ENCODE data around the gene RAD18.

The RAD18 gene

DNA sequence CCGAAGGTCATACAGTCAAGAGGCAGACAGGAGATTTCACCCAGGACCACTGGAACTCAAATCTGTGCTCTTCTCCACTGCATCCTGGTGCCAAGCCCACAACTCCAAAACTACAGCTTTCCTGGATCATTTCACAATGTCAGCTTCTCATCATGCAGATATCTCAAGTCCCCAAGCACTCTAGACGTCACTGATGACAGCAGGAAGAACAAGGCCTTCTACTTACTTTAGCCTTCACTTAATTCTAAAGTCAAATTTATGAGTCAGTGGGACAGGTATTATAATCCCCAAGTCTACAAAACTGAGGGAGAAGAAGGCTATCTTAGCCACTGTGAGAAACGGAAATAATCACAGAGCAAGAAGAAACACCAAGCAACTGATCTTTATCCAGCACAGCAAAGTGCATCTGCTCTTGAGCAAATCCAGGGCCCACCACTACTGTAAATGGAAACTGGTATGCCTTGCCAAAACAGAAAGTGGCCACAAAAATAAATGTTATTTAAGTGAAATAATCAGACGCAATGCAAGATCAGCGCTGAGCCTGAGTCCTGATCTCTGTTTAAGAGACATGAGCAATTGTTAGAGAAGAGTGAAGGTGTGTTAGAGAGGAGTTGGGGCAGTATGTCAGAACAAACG lies 928 bp downstream of the RAD18 start:
- no peak for DNase-seq

DNA sequence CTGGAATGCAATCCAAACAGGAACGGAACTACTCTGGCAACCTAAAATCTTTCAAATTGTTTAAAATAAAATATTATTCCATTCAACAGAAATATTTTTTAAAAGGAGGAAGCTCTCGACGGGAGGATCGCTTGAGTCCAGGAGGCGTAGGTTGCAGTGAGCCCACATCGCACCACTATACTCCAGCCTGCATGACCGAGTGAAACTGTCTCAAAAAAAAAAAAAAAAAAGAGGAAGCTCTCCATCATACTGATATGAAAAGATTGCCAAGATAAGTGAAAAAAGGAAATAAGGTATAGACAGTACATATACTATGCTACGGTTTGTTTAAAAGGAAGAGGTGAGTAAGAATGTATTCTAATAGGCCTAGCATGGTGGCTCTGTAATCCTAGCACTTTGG lies 3.6 kb downstream of the RAD18 start:
- no peak for DNase-seq

DNA sequence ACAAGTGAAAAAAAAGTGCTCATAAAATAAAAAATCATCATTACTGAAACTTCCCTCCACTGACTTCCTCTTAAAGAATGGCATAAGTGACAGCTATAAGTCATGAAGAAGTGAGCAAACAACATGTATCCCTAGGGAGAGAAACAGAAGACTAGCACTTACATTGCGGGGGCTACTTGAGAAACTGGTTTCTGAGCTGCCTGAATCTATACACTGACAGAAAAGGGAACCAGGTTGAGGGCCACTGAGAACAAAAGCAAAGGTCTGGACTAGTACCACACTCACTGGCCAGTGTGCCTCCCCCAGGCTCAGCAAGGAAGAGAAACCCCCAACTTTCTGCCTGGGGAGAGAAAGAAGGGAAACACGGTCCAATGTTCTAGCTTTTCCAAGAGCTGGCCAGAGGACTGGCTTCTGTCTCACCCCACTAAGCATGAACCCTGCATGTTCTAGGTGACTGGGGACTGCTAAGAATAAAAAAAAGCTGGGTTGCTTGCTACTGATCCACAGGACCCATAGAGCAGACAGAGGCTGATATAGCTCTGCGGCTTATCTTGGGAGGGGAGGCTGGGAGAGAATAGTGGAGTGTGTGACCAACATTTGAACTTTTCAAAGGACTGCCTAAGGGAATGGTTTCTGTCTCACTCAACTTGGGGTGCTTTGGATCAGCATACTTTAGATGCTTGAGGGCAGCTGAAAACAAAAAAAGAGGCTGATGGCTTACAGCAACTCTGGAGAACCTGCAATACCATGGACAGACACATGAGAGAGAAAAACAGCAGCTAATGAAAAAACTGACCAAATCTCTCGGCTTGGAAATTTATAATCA lies 8.1 kb downstream of the RAD18 start:
- DNase-seq: no peak

DNA sequence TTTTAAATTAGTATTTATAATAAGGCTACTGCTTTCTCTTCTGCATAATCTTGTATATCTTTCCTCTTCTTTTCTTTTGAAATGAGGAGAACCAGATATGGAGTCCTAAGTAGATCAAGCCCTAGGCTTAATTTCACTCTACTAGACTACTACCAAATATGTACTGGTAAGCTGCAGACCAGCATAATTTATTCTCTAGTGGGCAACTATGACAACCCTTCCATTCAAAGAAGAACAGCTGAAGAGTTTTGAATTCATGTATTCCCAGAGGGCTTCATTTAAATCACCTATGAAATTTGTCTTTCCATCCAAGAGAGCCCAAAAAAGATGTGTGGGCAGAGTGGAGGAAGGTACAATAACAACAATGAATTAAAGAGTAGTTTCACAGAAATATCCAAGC lies 10.0 kb downstream of the RAD18 start:
- DNase-seq: no peak

DNA sequence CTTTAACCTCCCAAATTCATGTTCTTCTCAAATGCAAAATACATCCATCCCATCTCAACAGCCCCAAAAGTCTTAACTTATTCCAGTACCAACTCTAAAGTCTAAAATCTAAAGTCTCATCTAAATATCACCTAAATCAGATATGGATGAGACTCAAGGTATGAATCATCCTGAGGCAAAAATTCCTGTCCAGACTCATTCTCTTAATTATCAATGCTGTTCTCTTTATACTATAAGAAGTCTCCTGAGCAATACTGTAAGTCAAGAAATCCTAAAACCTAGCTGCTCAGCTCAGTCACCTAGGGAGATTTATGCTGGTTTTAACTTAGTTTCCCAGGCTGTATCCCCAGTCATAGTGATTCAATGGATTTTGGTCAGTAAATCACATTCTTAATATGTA lies 11.1 kb downstream of the RAD18 start:
- DNase-seq: no peak

DNA sequence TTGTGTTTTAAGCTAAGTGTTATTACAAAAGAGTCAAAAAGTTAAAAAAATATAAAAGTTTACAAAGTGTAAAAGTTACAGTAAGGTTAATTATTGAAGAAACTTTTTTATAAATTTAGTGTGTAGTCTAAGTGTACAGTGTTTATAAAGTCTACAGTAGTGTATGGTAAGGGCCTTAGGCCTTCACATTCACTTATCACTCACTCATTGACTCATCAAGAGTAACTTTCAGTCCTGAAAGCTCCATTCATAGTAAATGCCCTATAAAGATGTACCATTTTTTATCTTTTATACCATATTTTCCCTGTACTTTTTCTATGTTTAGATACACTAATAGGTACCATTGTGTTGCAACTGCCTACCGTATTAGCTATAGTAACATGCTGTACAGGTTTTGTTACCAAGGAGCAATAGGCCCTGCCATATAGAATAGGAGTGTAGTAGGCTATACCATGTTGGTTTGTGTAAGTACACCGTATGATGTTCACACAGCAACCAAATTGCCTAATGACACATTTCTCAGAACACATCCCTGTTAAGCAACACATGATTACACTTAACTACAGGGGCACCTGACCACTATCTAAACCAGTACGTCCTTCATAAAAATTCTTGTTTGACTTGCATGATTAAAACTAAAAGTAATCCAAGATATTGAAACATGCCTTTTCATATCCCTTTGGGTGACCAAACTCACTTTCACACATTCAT lies 17.2 kb downstream of the RAD18 start:
- no peak for DNase-seq

DNA sequence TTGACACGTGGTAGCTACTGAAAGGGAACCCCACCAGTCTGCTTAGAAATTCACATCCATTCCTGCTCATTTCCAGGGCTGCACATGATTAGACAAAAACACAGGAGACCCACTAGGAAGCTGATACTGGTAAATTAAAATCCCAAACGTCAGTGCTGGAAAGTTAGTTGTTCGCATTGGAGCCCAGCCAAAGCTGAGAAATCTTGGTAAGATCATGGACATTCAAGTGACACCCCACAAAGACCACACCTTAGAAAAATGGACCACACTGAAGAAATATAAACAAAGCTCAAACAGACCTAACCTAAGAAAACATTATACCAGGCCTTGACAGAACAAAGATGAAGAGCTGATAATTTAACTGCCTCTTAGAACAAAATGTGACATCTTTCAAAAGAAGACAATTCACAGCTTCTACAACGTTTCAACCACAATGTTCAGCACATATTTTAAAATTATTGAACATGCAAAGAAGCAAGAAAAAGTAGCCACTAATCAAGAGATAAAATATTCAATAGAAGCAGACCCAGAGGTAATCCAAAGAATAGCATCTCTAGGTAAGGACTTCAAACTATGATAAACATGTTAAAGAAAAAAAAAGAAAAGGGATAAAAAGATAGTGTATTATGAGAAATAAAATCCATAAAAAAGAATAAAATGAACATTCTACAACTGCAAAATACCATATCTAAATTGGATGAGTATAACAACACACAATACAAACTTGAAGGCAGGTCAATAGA lies 20.4 kb downstream of the RAD18 start:
- DNase-seq: no peak

DNA sequence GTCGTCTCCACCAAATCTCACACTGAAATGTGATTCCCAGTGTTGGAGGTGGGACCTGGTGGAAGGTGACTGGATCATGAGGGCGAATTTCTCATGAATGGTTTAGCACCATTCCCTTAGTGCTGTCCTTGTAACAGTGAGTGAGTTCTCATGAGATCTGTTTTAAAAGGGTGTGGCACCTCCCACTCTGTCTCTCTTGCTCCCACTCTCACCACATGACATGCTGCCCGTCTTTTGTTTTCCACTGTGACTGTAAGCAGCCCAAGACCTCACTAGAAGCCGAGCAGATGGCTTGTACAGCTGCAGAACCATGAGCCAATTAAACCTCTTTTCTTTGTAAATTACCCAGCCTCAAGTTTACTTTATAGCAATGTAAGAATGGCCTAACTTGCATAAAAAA lies 21.2 kb downstream of the RAD18 start:
- DNase-seq: no peak

DNA sequence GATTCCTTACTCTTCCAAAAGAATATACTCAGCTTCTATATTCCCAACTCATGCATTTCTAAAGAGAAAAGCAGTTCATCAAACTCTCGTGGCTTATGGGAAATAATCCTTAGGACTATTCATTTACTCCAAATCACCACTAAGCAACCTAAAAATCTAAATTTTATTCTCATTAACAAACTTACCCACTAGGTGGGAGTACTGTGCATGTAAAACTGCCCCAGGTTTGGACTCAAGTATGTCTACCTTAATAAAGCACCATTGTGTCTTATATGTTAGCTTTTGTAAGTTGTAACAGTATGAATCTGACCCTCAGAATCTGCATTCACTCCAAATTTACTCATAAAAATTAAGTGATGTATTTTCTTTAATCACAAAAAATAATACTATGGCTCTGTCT lies 25.3 kb downstream of the RAD18 start:
- no peak for DNase-seq

DNA sequence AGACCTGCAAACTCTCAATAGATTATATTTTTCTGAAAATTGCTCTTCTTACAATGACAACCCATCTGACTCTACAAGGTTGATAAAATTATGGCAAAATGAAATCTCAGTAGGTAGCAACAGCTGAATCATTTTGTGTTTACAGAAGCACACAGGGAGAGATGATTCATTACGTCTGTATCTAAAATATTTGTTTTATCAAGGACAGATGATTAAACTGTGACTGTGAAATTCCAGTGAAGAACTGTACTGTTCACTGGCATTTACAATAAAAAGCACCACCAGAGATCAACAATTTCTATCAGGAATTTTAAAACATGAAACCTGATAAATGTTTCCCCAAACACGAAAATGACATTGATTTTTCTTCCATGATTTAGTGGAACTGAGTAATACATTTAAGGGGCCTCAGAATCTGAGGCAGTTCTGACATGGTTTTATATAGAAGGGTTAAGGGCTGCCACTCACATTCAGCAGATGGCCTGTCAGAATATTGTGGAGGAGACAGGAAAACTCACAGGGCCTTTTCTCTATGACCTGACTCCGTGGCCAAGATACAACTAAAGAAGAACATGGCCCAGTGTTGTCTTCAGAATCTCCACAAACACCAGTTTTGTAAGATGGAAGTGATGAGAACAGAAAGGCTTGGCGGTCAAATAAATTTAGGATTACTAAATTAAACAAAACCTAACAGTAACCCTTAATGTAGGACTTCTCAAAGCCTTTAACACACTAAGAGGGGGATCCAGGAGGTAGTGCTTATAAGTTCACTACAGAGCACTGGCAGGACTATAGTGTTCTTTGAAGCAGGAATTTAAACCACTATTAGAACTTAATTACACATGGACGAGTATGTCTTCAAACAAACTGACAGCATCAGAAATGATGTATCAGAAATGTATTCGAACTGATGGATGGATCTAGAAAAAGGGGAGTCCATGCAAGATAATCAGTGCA lies 25.9 kb downstream of the RAD18 start:
- DNase-seq: no peak

DNA sequence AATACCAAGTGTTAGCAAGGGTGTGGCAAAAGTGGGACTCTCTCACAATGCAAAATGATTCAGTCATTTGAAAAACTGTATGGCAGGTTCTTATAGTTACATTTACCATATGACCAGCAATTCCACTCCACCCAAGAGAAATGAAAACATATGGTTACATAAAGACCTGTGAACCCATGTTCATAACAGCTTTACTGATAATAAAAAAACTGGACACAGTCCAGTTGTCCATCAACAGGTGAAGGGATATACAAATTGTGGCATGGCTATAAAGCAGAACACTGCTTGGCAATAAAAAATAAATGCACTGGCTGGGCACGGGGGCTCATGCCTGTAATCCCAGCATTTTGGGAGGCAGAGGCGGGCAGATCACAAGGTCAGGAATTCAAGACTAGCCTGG lies 30.8 kb downstream of the RAD18 start:
- DNase-seq: no peak

DNA sequence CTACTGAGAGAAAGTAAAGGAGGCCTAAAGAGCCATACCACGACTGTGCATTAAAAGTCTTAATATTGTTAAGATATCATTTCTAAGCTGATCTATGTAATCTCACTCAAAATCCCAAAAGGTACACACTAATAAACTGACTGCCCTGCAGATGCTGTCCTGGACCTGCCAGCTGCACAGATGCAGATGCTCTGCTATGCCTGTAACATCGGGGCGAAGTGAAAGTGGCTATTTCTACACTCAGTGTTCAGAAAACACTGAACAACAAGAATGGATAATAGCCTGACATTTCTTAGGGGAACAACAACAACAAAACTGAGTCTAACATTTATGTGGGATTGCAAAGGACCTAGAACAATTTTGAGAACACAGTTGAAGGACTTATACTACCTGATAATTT lies 31.9 kb downstream of the RAD18 start:
- no peak for DNase-seq

DNA sequence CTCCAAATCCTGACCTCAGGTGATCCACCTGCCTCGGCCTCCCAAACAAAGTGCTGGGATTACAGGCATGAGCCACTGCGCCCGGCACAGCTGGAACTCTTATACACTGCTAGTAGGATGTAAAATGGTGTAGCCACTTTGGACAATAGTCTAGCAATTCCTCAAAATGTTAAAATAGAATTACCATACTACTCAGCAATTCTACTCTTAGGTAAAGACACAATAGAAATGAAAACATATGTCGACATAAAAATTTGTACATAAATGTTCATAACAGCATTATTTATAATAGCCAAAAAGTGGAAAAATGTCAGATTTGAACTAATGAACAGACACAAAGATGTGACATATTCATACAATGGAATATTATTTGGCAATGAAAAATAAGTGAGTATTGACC lies 33.4 kb downstream of the RAD18 start:
- no peak for DNase-seq

DNA sequence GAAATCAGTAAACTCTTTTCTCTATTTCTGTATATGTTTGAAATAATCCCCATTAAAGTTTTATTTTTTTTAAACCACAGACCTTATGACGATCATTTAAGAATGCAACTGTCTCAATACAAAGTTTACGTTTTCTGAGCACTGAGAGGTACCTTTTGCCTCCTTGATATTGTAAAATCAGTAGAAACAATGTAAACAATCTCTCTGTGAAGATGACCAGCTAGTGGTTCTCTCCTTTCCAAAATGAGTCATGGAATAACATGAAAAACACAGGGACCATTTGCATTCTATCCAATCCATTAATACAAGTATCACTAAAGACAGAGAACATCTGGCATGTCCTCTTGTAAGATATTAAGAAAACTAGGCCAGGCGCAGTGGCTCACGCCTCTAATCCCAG lies 48.8 kb downstream of the RAD18 start:
- no peak for DNase-seq

DNA sequence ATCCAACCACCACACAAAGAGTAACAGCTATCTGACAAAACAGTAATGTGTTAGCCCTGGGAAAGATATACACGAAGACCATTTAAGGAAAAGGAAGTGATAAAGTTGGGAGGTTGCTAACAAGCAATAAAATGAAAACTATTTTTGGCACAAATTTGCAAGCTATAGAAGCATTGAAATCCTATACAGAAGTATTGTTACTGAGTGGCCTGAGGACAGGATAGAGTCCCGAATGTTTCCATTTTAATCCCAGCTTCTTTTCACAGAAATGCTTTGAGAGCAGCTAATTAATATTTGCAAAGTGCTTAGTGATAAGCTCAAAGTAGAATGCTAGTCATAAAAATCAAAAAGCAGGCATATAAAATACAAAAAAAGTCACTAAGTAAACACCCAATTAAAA lies 51.5 kb downstream of the RAD18 start:
- DNase-seq: no peak

DNA sequence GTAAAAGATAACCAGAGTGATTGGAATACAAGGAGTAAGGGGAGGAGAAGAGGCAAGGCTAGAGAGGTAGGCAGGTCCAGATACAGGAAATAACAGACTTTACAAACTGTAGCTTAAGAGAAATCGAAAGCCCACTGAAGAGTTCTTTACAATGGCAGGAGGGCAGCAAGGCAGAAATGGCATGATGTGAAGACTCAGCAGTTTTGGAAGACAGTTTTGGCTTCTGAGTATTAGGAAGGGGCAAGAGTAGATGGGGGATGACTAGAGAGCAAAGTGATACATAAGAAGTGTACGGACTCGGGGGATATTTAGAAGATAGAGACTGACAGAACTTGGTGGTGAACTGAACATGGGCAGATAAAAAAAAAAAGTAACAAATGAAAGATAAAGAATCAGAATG lies 54.1 kb downstream of the RAD18 start:
- DNase-seq: no peak

DNA sequence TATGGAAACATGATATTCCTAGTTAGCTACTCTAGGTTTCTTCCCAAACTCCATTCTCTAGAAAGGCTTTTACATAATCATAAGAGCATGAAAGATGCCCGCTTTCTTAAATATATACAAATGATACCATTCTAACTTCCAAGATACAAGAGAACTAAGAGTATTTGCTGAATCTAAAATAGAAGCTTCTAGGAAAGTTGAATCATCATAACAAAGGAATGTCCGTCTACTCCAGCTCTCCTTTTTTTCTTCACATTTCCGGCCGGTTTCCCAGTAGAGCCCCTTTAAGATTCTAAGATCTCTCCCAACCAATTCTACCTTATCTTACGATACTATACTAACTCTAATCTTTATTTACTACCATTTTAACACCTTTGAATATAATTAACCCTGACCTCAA lies 60.1 kb downstream of the RAD18 start:
- DNase-seq: no peak

DNA sequence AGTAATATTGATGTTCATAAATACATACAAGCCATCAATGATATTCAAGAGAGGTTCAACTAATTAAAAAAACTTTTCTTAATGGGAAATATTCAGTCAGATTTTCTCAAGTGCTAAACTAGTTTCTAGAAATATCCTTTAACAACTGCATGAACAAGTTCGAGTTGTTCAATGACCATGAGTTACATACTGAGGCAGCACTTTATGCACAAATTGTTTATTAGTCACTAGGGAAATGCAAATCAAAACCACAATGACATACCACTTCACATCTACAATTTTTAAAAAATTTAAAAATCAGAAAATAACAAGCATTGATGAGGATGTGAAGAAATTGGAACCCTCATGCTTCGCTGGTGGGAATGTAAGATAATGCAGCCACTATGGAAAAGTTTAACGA lies 62.4 kb downstream of the RAD18 start:
- DNase-seq: no peak

DNA sequence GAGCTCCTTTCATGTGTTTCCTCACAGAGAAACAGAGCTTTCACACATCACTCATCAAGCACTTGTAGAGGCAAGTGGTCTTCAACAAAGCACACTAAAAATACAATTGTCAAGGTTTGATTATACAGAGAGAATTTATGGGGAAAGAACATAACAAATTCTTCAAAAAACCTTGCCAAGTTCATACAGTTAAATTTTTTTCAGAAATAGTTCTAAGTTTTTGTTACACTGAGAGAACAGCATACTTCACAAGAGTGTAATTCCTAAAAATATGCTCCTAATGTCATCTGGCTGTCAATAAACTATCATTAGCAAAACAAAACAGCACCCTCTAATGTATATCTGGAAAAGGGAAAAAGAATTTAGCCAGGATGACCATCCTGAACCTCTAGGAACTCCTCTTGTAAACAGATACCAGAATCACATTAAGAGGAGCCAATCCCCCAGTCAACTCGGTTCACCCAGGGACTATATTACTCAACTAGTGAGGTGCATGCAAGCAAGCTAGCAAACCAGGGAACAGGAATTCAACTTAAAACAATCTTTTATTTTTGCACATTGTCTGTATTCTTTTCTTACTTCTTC lies 63.3 kb downstream of the RAD18 start:
- no peak for DNase-seq

DNA sequence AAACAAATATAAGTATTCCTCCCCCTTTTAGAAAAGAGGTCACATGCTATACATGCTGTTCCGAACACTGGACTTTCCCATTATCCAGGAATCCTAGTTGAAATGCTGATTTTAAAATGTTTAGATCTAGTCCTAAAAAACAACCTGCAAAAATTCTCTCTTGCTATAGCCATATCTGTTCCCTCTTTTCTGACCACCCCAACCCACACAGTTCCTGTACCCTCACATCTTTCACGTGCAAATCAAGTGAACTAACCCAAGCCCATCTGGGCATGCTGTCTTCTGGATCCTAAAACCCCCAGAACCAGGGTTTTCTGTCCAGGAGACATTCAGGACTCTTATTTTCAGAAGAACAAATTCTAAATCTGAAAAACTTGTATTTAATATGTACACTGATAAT lies 67.4 kb downstream of the RAD18 start:
- DNase-seq: no peak

DNA sequence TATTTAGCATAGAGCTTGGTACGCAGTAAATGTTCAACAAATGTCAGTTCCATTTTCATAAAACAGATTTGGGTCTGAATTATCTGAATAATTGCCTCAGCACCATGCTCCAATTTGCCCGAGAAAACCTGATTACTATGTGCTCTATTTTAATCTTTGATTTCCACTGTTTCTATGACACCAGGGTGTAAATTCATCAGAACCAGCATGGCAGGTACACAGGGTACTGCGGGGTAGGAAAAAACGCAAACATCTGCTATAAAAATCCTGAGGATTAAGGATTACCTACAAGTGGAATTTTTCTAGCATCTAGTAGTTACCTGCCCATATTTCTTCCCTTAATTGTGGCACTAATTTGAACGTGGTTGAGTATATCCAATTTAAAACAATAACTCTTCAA lies 70.3 kb downstream of the RAD18 start:
- DNase-seq: no peak

DNA sequence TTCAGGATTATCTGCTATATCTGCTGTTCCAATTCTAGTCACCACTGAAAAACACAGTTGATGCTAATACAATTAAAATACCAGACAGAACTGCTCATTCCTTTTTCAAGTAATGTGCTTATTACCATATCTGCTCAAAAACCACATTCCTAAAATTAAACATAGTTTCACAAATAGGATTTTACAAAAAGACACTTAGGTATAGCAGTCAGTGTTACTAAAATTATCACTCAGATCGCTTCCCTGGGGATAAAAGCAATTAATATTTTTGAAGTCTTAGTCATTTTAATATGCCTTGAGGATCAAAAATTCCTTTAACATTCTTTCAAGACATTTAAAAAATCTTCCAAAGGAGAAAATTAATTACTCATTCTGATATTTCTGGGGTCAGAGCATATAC lies 71.5 kb downstream of the RAD18 start:
- DNase-seq: no peak

Data from NCI-H2081 (cell line).